Measurements from ENCODE around the gene RNU1-2.

Gene RNU1-2

GRCh38 chr1:16922466-16922865, 26.7 kb downstream of the RNU1-2 start:
- Histone ChIP-seq H2AK5ac (ENCODE audit: low read length) (no peak overlapping the region), H2BK5ac (ENCODE audit: low read depth, low read length, poor library complexity) (no peak overlapping the region), H4K91ac (ENCODE audit: low read depth, low read length) (no peak overlapping the region)

GRCh38 chr1:16922885-16923431, 27.2 kb downstream of the RNU1-2 start:
- Histone ChIP-seq H3K4ac (ENCODE audit: low read depth, low read length) (no peak overlapping the region), H3K4me1 (ENCODE audit: control insufficient read depth in 1 of 2, insufficient read depth in 2 of 2, low read length in 2 of 2) (peaks cover 0 to 7% of the 10 kb centered on the region in 2 experiments), H2BK120ac (ENCODE audit: insufficient read depth, low read length, poor library complexity) (no peak overlapping the region), H3K4me2 (ENCODE audit: low read length) (no peak overlapping the region), H3K14ac (ENCODE audit: low read length) (no peak overlapping the region), H2AK5ac (ENCODE audit: low read length) (no peak overlapping the region), H3K9me3 (ENCODE audit: insufficient read depth, low read depth, low read length) (peaks cover 2% of the 10 kb centered on the region), H4K8ac (ENCODE audit: low read depth, low read length) (no peak overlapping the region), H4K91ac (ENCODE audit: low read depth, low read length) (no peak overlapping the region), H3K27ac (ENCODE audit: low read depth, low read length) (no peak overlapping the region), H3K27me3 (ENCODE audit: insufficient read depth, low read length) (no peaks in the 10 kb centered on the region), H3K9ac (ENCODE audit: low read length) (no peak overlapping the region), H2BK5ac (ENCODE audit: low read depth, low read length, poor library complexity) (no peak overlapping the region), H3K23ac (ENCODE audit: low read length) (no peak overlapping the region), H3K79me2 (ENCODE audit: control insufficient read depth, insufficient read depth, low read length, poor library complexity) (no peaks in the 10 kb centered on the region), H2BK12ac (ENCODE audit: low read length) (no peak overlapping the region), H3K79me1 (ENCODE audit: low read length) (no peaks in the 10 kb centered on the region), H3K18ac (ENCODE audit: low read length) (no peak overlapping the region), H4K12ac (ENCODE audit: low read depth, low read length) (no peak overlapping the region), H3K4me3 (ENCODE audit: low read depth, low read length) (no peak overlapping the region), H3K36me3 (ENCODE audit: control insufficient read depth in 1 of 2, insufficient read depth in 2 of 2, low read length in 2 of 2) (no peaks in the 10 kb centered on the region), H2AFZ (ENCODE audit: insufficient read depth, low read length, poor library complexity) (no peak overlapping the region)
- no CpG with 5 or more reads among the region's 18 CpGs for WGBS (ENCODE audit: extremely low coverage, insufficient coverage, insufficient read length)
- DNase-seq = no peak

More at GRCh38 chr1:16922466-16922865, 26.7 kb downstream of the RNU1-2 start:
- DNase-seq = no peak
- Histone ChIP-seq H3K27ac (ENCODE audit: low read depth, low read length) (no peak overlapping the region), H3K14ac (ENCODE audit: low read length) (no peak overlapping the region), H4K12ac (ENCODE audit: low read depth, low read length) (no peak overlapping the region), H3K36me3 (ENCODE audit: control insufficient read depth in 1 of 2, insufficient read depth in 2 of 2, low read length in 2 of 2) (no peaks in the 10 kb centered on the region), H3K27me3 (ENCODE audit: insufficient read depth, low read length) (no peaks in the 10 kb centered on the region), H3K4ac (ENCODE audit: low read depth, low read length) (no peak overlapping the region), H3K9me3 (ENCODE audit: insufficient read depth, low read depth, low read length) (peaks cover 2% of the 10 kb centered on the region), H3K79me1 (ENCODE audit: low read length) (no peaks in the 10 kb centered on the region), H3K9ac (ENCODE audit: low read length) (no peak overlapping the region), H3K18ac (ENCODE audit: low read length) (no peak overlapping the region), H4K8ac (ENCODE audit: low read depth, low read length) (no peak overlapping the region), H2BK12ac (ENCODE audit: low read length) (no peak overlapping the region), H2BK120ac (ENCODE audit: insufficient read depth, low read length, poor library complexity) (no peak overlapping the region), H2AFZ (ENCODE audit: insufficient read depth, low read length, poor library complexity) (no peak overlapping the region), H3K4me2 (ENCODE audit: low read length) (no peak overlapping the region), H3K79me2 (ENCODE audit: control insufficient read depth, insufficient read depth, low read length, poor library complexity) (no peaks in the 10 kb centered on the region), H3K4me3 (ENCODE audit: low read depth, low read length) (no peak overlapping the region), H3K4me1 (ENCODE audit: control insufficient read depth in 1 of 2, insufficient read depth in 2 of 2, low read length in 2 of 2) (peaks cover 0 to 7% of the 10 kb centered on the region in 2 experiments), H3K23ac (ENCODE audit: low read length) (no peak overlapping the region)
- no CpG with 5 or more reads among the region's 10 CpGs for WGBS (ENCODE audit: extremely low coverage, insufficient coverage, insufficient read length)

- no peak overlapping the region for H3K4ac ChIP-seq (ENCODE audit: low read depth, low read length)
- no peaks in the 10 kb centered on the region for H3K36me3 ChIP-seq (ENCODE audit: control insufficient read depth in 1 of 2, insufficient read depth in 2 of 2, low read length in 2 of 2)
- no peaks in the 10 kb centered on the region for H3K27me3 ChIP-seq (ENCODE audit: insufficient read depth, low read length)
- no CpG with 5 or more reads among the region's 23 CpGs for WGBS (ENCODE audit: extremely low coverage, insufficient coverage, insufficient read length)
- H2AK5ac ChIP-seq (ENCODE audit: low read length) = no peak overlapping the region
- H3K14ac ChIP-seq (ENCODE audit: low read length) = no peak overlapping the region
- no peak overlapping the region for H3K4me2 ChIP-seq (ENCODE audit: low read length)
- H3K9me3 ChIP-seq (ENCODE audit: insufficient read depth, low read depth, low read length) = peaks cover 5% of the 10 kb centered on the region
- no peak overlapping the region for H2BK12ac ChIP-seq (ENCODE audit: low read length)
- no peak overlapping the region for H2BK120ac ChIP-seq (ENCODE audit: insufficient read depth, low read length, poor library complexity)
- no peak overlapping the region for H2AFZ ChIP-seq (ENCODE audit: insufficient read depth, low read length, poor library complexity)
- H3K23ac ChIP-seq (ENCODE audit: low read length) = no peak overlapping the region
- H2BK5ac ChIP-seq (ENCODE audit: low read depth, low read length, poor library complexity) = no peak overlapping the region
- no peak overlapping the region for H4K91ac ChIP-seq (ENCODE audit: low read depth, low read length)
- H3K4me3 ChIP-seq (ENCODE audit: low read depth, low read length) = no peak overlapping the region
- H3K79me1 ChIP-seq (ENCODE audit: low read length) = no peaks in the 10 kb centered on the region
- H3K79me2 ChIP-seq (ENCODE audit: control insufficient read depth, insufficient read depth, low read length, poor library complexity) = no peaks in the 10 kb centered on the region
- H4K12ac ChIP-seq (ENCODE audit: low read depth, low read length) = no peak overlapping the region
- no peak overlapping the region for H3K18ac ChIP-seq (ENCODE audit: low read length)
- peaks cover 0 to 7% of the 10 kb centered on the region in 2 experiments for H3K4me1 ChIP-seq (ENCODE audit: control insufficient read depth in 1 of 2, insufficient read depth in 2 of 2, low read length in 2 of 2)
- no peak overlapping the region for H3K27ac ChIP-seq (ENCODE audit: low read depth, low read length)
- H4K8ac ChIP-seq (ENCODE audit: low read depth, low read length) = no peak overlapping the region
- DNase-seq = no peak
- no peak overlapping the region for H3K9ac ChIP-seq (ENCODE audit: low read length)
Measured at GRCh38 chr1:16924216-16924918, 28.6 kb downstream of the RNU1-2 start.

DNA sequence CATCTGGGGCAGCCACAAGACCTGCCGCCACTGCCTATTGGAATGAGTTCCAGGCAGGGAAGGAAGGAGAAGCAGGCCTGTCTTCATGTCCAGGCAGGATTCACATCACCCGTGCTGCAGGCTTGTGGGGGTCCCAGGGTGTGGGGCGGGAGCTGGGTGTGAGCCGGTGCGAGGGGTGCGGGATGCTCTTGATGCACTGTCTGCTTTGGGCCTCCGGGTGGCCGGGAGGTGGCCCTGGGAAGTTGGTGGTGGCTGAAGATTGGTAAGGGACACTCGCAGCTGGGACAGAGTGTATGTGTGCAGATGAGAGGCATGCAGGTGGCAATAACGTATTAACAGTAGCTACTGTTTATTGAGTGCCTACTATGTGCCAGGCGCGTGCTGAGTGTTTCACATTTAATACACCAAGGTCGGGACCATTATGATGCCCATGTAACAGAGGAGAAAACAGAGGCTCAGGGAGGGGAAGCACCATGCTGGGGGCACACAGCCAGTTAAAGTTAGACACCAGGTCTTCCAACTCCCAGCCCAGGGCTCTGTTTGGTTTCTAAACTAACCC, 29.2 kb downstream of the RNU1-2 start:
- no peaks in the 10 kb centered on the region for H3K79me2 ChIP-seq (ENCODE audit: control insufficient read depth, insufficient read depth, low read length, poor library complexity)
- H3K9ac ChIP-seq (ENCODE audit: low read length) = no peak overlapping the region
- H3K4me2 ChIP-seq (ENCODE audit: low read length) = no peak overlapping the region
- no peak overlapping the region for H2BK12ac ChIP-seq (ENCODE audit: low read length)
- peaks cover 5% of the 10 kb centered on the region for H3K9me3 ChIP-seq (ENCODE audit: insufficient read depth, low read depth, low read length)
- no CpG with 5 or more reads among the region's 13 CpGs for WGBS (ENCODE audit: extremely low coverage, insufficient coverage, insufficient read length)
- H3K4me3 ChIP-seq (ENCODE audit: low read depth, low read length) = no peak overlapping the region
- H4K91ac ChIP-seq (ENCODE audit: low read depth, low read length) = no peak overlapping the region
- no peak overlapping the region for H3K27ac ChIP-seq (ENCODE audit: low read depth, low read length)
- no peak overlapping the region for H4K8ac ChIP-seq (ENCODE audit: low read depth, low read length)
- H3K23ac ChIP-seq (ENCODE audit: low read length) = no peak overlapping the region
- no peak overlapping the region for H3K4ac ChIP-seq (ENCODE audit: low read depth, low read length)
- no peak overlapping the region for H3K18ac ChIP-seq (ENCODE audit: low read length)
- no peaks in the 10 kb centered on the region for H3K79me1 ChIP-seq (ENCODE audit: low read length)
- H2AFZ ChIP-seq (ENCODE audit: insufficient read depth, low read length, poor library complexity) = no peak overlapping the region
- H3K27me3 ChIP-seq (ENCODE audit: insufficient read depth, low read length) = no peaks in the 10 kb centered on the region
- peaks cover 0 to 7% of the 10 kb centered on the region in 2 experiments for H3K4me1 ChIP-seq (ENCODE audit: control insufficient read depth in 1 of 2, insufficient read depth in 2 of 2, low read length in 2 of 2)
- no peak overlapping the region for H2AK5ac ChIP-seq (ENCODE audit: low read length)
- no peak for DNase-seq
- no peak overlapping the region for H3K14ac ChIP-seq (ENCODE audit: low read length)
- no peak overlapping the region for H2BK120ac ChIP-seq (ENCODE audit: insufficient read depth, low read length, poor library complexity)
- H2BK5ac ChIP-seq (ENCODE audit: low read depth, low read length, poor library complexity) = no peak overlapping the region
- H3K36me3 ChIP-seq (ENCODE audit: control insufficient read depth in 1 of 2, insufficient read depth in 2 of 2, low read length in 2 of 2) = no peaks in the 10 kb centered on the region
- no peak overlapping the region for H4K12ac ChIP-seq (ENCODE audit: low read depth, low read length)
